Lower lobe of right lung (tissue), 2 donors: ENCODE measurements around the gene RBP4. TPM values are rescaled to one million over a fixed set of nuclear protein-coding genes. Genes with fewer than 3 reads are reported as not detected.
A peak's percentile ranks its signal among the peaks of the same experiment; 100 is the strongest.
"Not testable (repeated sequence)": the region's sequence is repeated elsewhere in the genome, so short reads cannot be mapped to it uniquely, and the experiment has no call there.

ENCODE experiments used
- ATAC-seq, 2 donors: fragments of 200-7000 bp; cut with Tn5 transposase; one replicate each; pipeline ENCODE4 v1.9.1; 2020 to 2022; ENCODE audit warnings: mild to moderate bottlenecking in 2 of 2, moderate library complexity in 2 of 2
- DNase-seq: peaks from one replicate; pipeline ENCODE4 v3.0.0-alpha.2; 2020
- H3K27ac ChIP-seq: fragments of 200-600 bp; one replicate; pipeline ENCODE4 v1.8.0; 2022
- H3K27me3 ChIP-seq: fragments of 200-600 bp; one replicate; pipeline ENCODE4 v1.8.0; 2022; ENCODE audit warnings: low read depth
- H3K36me3 ChIP-seq: fragments of 200-600 bp; one replicate; pipeline ENCODE4 v1.8.0; 2022; ENCODE audit warnings: mild to moderate bottlenecking
- H3K4me1 ChIP-seq: fragments of 200-600 bp; one replicate; pipeline ENCODE4 v1.8.0; 2022
- H3K4me3 ChIP-seq: fragments of 200-600 bp; one replicate; pipeline ENCODE4 v1.8.0; 2022; ENCODE audit warnings: mild to moderate bottlenecking
- H3K9me3 ChIP-seq: fragments of 200-600 bp; one replicate; pipeline ENCODE4 v1.8.0; 2022
- CTCF ChIP-seq: fragments of 200-600 bp; IDR thresholded peaks from one replicate; pipeline ENCODE4 v1.8.0; 2022; ENCODE audit warnings: antibody characterized with exemption, mild to moderate bottlenecking
- intact Hi-C: fragments of 100-400 bp; cut with DNase I; formaldehyde crosslinking; loops from one replicate; pipeline ENCODE4 v1.11.0; 2022
- total RNA-seq: library from RNA; stranded (reverse); fragmentation: NEBNext Ultra II Directional; extraction: Animal tissue kit (Norgen Biotek cat#: 25700); gene quantifications from one replicate; pipeline ENCODE4 v1.2.1, GENCODE V29; 2021
- donor health status: DM: no; HTN: yes; CAD: no; lungs with severe emphysema.

The RBP4 gene
- total RNA-seq, 1 donor from 2014 or later: 17.4 TPM

GRCh38 chr10:93547522-93547921 lies 53.5 kb downstream of the RBP4 start:
- no peak for ATAC-seq
- H3K9me3 ChIP-seq: no peaks in the 10 kb centered on the region
- no peak for TF ChIP-seq CTCF
- H3K27ac ChIP-seq: no peak overlapping the region
- intact Hi-C loops: no loop called here
- no peaks in the 10 kb centered on the region for H3K27me3 ChIP-seq
- peaks cover 2% of the 10 kb centered on the region for H3K4me1 ChIP-seq
- DNase-seq: no peak
- no peaks in the 10 kb centered on the region for H3K36me3 ChIP-seq
- H3K4me3 ChIP-seq: no peak overlapping the region

- intact Hi-C loops, H3K36me3 ChIP-seq, DNase-seq, H3K4me3 ChIP-seq, H3K9me3 ChIP-seq, H3K4me1 ChIP-seq, ATAC-seq, H3K27ac ChIP-seq, H3K27me3 ChIP-seq: not testable (repeated sequence)
Measured at GRCh38 chr10:93546995-93547394, 54.0 kb downstream of the RBP4 start.

GRCh38 chr10:93542358-93542791 lies 58.7 kb downstream of the RBP4 start:
- Histone ChIP-seq H3K4me1 (peaks cover 11% of the 10 kb centered on the region), H3K27me3 (no peaks in the 10 kb centered on the region), H3K9me3 (no peaks in the 10 kb centered on the region), H3K27ac (no peak overlapping the region), H3K36me3 (no peaks in the 10 kb centered on the region), H3K4me3 (peak overlapping the region; percentile 12)
- intact Hi-C loops: no loop called here
- ATAC-seq: peak; percentile 34 to 45
- DNase-seq: no peak
- TF ChIP-seq CTCF: no peak

Other genes starting within 250 kb of the RBP4 start
- 127 TPM for gene MYOF, start 118.9 kb downstream of the RBP4 start, total RNA-seq
- 1.4 TPM for gene CEP55, start 104.6 kb downstream of the RBP4 start, total RNA-seq
- 13.7 TPM for gene FFAR4, start 34.6 kb downstream of the RBP4 start, total RNA-seq
- not detected for gene PDE6C, start 11.3 kb upstream of the RBP4 start, total RNA-seq
- 19.1 TPM for gene FRA10AC1, start 101.4 kb upstream of the RBP4 start, total RNA-seq
- not detected for gene LGI1, start 156.7 kb upstream of the RBP4 start, total RNA-seq